ENCODE measurements around the gene LAG3. TPM values are rescaled to one million over a fixed set of nuclear protein-coding genes. Genes with fewer than 3 reads are reported as not detected.
"Not testable (repeated sequence)": the region's sequence is repeated elsewhere in the genome, so short reads cannot be mapped to it uniquely, and the experiment has no call there.

LAG3 gene
- total and polyA plus RNA-seq, 2 donors from 2014 or later: 1.3 TPM; not detected in 1

DNA sequence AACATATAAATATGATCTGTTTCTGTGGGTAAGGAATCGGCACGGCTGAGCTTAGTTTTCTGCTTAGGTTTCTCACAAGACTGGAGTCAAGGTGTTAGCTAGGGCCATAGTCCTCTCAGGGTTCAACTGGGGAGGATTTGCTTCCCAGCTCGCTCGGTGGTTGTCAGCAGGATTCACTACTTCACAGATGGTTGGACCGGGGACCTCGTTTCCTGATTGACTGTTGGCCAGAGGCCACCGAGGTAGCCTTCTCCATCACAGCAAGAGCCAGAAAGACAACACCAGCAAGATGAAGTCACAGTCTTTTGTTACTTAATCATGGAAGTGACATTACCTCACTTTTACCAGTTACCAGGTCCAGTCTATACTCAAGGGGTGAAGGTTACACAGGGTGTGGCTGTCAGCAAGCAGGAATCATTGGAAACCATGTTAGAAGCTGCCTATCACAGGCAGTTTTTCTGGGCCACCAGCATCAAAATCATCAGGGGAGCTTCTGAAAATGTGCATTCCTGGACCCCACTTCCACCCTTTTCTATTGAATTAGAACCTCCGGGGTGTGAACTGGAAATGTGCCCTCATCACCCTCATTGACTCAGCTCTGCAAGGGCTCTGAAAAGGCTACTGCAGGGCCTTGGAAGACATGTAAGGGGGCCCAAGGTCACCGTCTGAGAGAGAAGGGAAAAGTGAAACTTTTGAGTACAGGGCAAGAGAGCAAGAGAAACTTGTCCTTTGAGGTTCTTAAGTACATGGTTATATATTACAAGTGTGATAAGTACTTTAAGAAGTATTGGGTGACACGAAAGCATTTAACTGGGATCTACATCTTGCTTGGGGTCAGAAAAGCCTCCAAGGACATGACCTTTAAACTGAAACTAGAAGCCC, 37.6 kb upstream of the LAG3 start:
- Histone ChIP-seq H3K9ac (ENCODE audit: low read length in 3 of 3) (no peak overlapping the region), H3K27me3 (ENCODE audit: control insufficient read depth, insufficient read depth, low read length) (no peaks in the 10 kb centered on the region), H3K36me3 (ENCODE audit: control insufficient read depth in 2 of 3, insufficient read depth in 3 of 3, low read length in 3 of 3) (peaks cover 7 to 18% (median 15%) of the 10 kb centered on the region in 3 donors), H3K27ac (ENCODE audit: low read depth in 2 of 2, low read length in 2 of 2) (no peak overlapping the region), H3K4me3 (ENCODE audit: low read length in 3 of 3) (no peak overlapping the region), H3K4me1 (ENCODE audit: control insufficient read depth in 2 of 3, insufficient read depth in 2 of 3, low read depth in 1 of 3, low read length in 3 of 3) (peaks cover 0 to 3% (median 0%) of the 10 kb centered on the region in 3 donors), H3K9me3 (ENCODE audit: control insufficient read depth in 2 of 3, insufficient read depth in 1 of 3, low read length in 3 of 3) (no peaks in the 10 kb centered on the region)
- DNase-seq (peak in 1 of 5 donors; percentile 22), FAIRE-seq (no peak)
- intact Hi-C loops (cut with DNase I): no loop called here
- TF ChIP-seq, protein P1, sequence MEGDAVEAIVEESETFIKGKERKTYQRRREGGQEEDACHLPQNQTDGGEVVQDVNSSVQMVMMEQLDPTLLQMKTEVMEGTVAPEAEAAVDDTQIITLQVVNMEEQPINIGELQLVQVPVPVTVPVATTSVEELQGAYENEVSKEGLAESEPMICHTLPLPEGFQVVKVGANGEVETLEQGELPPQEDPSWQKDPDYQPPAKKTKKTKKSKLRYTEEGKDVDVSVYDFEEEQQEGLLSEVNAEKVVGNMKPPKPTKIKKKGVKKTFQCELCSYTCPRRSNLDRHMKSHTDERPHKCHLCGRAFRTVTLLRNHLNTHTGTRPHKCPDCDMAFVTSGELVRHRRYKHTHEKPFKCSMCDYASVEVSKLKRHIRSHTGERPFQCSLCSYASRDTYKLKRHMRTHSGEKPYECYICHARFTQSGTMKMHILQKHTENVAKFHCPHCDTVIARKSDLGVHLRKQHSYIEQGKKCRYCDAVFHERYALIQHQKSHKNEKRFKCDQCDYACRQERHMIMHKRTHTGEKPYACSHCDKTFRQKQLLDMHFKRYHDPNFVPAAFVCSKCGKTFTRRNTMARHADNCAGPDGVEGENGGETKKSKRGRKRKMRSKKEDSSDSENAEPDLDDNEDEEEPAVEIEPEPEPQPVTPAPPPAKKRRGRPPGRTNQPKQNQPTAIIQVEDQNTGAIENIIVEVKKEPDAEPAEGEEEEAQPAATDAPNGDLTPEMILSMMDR (IDR thresholded peaks at IDR 0.05; ENCODE audit: borderline replicate concordance, extremely low read depth, insufficient read depth): no peak

DNA sequence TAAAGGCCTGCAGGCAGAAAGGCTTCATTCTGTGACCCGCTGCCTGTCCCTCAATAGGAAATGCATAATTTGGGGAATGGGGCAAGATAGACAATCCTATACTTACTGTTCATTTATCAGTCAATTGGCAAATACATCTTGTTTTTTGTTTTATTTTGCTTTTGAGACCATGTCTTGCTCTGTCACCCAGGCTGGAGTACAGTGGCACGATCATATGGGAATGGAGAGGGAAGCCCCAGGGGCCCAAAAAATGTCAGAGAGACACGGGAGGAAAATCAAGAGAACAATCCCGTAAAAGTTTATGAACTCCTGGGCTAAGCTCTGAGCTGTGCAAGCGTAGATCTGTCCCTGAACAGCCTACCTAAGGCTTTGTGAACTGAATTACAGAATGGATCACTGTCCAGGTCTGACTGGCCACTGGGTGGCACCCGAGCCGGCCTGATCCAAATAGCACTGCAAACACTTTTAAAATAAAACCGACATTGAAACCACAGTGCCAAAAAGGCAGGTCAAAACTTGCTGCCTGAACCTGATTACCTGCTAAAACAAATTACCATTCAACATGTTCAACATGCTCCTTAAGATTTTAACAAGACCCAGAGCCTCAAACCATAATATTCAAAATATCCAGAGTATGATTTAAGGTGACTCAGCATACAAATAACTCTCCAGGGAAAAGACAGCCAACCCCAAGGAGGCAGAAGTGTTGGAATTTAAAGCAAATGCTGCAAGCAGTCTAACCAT, 36.7 kb upstream of the LAG3 start:
- peak; percentile 50 for FAIRE-seq
- peaks cover 5 to 9% (median 9%) of the 10 kb centered on the region in 3 donors for H3K36me3 ChIP-seq (ENCODE audit: control insufficient read depth in 2 of 3, insufficient read depth in 3 of 3, low read length in 3 of 3)
- H3K4me3 ChIP-seq (ENCODE audit: low read length in 3 of 3): no peak overlapping the region
- no peaks in the 10 kb centered on the region for H3K27me3 ChIP-seq (ENCODE audit: control insufficient read depth, insufficient read depth, low read length)
- H3K9me3 ChIP-seq (ENCODE audit: control insufficient read depth in 2 of 3, insufficient read depth in 1 of 3, low read length in 3 of 3): no peaks in the 10 kb centered on the region
- peaks cover 0 to 3% (median 0%) of the 10 kb centered on the region in 3 donors for H3K4me1 ChIP-seq (ENCODE audit: control insufficient read depth in 2 of 3, insufficient read depth in 2 of 3, low read depth in 1 of 3, low read length in 3 of 3)
- TF ChIP-seq, protein P1 (IDR thresholded peaks at IDR 0.05; ENCODE audit: borderline replicate concordance, extremely low read depth, insufficient read depth): peak; percentile 89
- intact Hi-C loops (cut with DNase I): no loop called here
- H3K27ac ChIP-seq (ENCODE audit: low read depth in 2 of 2, low read length in 2 of 2): no peak overlapping the region
- H3K9ac ChIP-seq (ENCODE audit: low read length in 3 of 3): no peak overlapping the region
- peak; percentile 56 to 76 (median 70) for DNase-seq

DNA sequence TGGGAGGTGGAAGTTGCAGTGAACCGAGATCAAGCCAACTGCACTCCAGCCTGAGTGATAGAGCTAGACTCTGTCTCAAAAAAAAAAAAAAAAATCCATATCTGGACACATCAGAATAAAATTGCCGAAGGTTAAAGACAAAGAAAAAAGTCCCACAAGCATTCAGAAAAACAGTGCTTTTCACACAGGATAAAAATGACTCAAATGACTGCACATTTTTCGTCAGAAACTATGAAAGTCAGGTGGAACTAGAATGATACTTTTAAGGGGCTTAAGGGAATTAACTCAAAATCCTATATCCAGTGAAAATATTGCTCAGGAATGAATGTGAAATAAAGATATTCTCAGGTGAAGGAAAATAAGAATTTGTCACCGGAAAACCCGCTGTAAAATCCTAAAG, 35.6 kb upstream of the LAG3 start:
- DNase-seq: no peak
- TF ChIP-seq, protein P1 (IDR thresholded peaks at IDR 0.05; ENCODE audit: borderline replicate concordance, extremely low read depth, insufficient read depth): no peak
- Histone ChIP-seq H3K27ac (ENCODE audit: low read depth in 2 of 2, low read length in 2 of 2) (no peak overlapping the region), H3K27me3 (ENCODE audit: control insufficient read depth, insufficient read depth, low read length) (no peaks in the 10 kb centered on the region), H3K4me3 (ENCODE audit: low read length in 3 of 3) (no peak overlapping the region), H3K9ac (ENCODE audit: low read length in 3 of 3) (no peak overlapping the region), H3K9me3 (ENCODE audit: control insufficient read depth in 2 of 3, insufficient read depth in 1 of 3, low read length in 3 of 3) (no peaks in the 10 kb centered on the region), H3K4me1 (ENCODE audit: control insufficient read depth in 2 of 3, insufficient read depth in 2 of 3, low read depth in 1 of 3, low read length in 3 of 3) (peaks cover 0 to 3% (median 0%) of the 10 kb centered on the region in 3 donors), H3K36me3 (ENCODE audit: control insufficient read depth in 2 of 3, insufficient read depth in 3 of 3, low read length in 3 of 3) (peaks cover 0 to 2% (median 0%) of the 10 kb centered on the region in 3 donors)
- FAIRE-seq: no peak
- intact Hi-C loops (cut with DNase I): no loop called here

DNA sequence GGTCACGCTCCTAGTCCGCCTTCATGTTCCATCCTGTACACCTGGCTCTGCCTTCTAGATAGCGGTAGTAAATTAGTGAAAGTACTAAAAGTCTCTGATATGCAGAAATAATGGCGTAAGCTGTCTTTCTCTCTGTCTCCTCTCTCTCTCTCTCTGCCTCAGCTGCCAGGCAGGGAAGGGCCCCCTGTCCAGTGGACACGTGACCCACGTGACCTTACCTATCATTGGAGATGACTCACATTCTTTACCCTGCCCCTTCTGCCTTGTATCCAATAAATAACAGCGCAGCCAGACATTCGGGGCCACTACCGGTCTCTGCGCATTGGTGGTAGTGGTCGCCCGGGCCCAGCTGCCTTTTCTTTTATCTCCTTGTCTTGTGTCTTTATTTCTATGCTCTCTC, 30.2 kb upstream of the LAG3 start:
- H3K9me3 ChIP-seq (ENCODE audit: control insufficient read depth in 2 of 3, insufficient read depth in 1 of 3, low read length in 3 of 3); H3K36me3 ChIP-seq (ENCODE audit: control insufficient read depth in 2 of 3, insufficient read depth in 3 of 3, low read length in 3 of 3); FAIRE-seq; DNase-seq; H3K27ac ChIP-seq (ENCODE audit: low read depth in 2 of 2, low read length in 2 of 2); intact Hi-C loops (cut with DNase I); H3K4me1 ChIP-seq (ENCODE audit: control insufficient read depth in 2 of 3, insufficient read depth in 2 of 3, low read depth in 1 of 3, low read length in 3 of 3); H3K4me3 ChIP-seq (ENCODE audit: low read length in 3 of 3); H3K9ac ChIP-seq (ENCODE audit: low read length in 3 of 3); H3K27me3 ChIP-seq (ENCODE audit: control insufficient read depth, insufficient read depth, low read length): not testable (repeated sequence)
